NCI-H1436 (cell line): ENCODE measurements around the gene FRMPD1.

Source experiments
- DNase-seq: peaks from one replicate; lab custom pipeline; 2025; lab: John Stamatoyannopoulos, UW

The FRMPD1 gene

DNA sequence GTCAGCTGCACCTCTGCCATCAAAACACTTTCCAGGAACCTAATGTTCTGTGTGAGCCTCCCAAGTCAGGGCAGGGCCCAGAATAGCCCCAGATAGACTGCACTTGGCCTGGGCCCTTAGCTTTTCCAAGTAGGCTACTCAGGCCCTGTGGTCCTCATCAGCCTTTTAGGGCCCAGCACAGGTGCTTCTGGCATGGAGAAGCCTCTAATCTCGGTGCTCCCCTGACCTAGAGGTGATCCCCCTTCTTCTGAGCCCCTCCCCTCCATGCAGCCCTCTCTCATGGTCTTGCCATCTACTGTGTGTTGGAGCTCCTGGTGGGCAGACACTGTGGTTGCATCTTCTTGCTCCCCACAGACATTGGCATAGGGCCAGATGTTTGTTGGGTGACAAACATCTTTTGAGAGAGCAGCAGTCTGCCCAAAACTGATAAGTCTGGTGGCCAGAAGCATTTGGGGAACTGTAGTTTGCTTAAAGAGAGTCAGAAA lies 28.1 kb downstream of the FRMPD1 start:
- no peak for DNase-seq

DNA sequence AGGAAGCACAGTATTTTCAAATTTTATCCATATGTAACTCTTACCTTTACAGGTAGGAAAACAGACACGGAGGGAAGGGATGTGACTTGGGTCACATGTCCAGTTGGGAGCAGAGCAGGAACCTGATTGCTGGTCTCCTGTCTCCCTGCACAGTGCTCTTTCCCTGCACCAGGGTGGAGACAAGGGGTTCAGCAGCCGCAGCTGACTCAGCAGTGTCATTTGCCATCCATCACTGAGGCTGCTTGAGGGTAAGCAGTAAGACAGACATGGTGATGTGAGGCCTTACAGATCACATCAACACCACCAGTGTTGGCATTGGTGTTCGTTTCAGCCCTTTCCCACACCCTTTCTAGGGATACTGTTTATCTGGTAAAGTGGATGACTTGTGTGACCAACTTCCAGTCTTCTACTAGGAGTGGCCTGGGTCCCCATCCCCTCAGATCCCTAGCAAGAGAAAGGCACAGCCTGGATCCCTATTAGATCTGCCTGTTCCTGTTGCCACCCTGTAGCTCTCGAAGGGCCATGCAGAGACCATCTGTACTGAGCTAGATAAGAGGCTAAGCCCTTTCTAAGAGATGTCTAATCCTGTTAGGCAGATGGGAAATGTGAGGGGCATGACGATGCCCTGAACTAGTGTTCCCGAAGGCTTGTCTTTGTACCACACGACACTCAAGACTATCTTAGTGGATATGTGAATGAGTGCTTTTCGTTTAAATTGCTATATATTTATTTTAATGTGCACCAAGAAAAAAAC lies 29.1 kb downstream of the FRMPD1 start:
- DNase-seq, result no peak

DNA sequence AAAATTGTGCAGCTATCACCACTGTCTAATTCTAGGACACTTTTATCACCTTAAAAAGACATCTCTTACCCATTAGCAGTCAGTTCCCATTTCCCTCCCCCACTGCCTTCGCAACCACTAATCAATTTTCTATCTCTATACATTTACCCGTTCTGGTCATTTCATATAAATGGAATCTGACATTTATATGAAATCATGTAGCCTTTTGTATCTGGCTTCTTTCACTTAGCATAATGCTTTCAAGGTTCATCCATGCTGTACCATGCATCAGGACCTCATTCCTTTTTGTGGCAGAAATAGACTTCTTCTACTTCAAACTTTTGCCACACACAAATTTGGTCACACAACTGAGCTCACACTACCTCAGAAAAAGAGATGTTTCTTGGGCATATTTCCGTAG lies 32.2 kb downstream of the FRMPD1 start:
- DNase-seq, result no peak

DNA sequence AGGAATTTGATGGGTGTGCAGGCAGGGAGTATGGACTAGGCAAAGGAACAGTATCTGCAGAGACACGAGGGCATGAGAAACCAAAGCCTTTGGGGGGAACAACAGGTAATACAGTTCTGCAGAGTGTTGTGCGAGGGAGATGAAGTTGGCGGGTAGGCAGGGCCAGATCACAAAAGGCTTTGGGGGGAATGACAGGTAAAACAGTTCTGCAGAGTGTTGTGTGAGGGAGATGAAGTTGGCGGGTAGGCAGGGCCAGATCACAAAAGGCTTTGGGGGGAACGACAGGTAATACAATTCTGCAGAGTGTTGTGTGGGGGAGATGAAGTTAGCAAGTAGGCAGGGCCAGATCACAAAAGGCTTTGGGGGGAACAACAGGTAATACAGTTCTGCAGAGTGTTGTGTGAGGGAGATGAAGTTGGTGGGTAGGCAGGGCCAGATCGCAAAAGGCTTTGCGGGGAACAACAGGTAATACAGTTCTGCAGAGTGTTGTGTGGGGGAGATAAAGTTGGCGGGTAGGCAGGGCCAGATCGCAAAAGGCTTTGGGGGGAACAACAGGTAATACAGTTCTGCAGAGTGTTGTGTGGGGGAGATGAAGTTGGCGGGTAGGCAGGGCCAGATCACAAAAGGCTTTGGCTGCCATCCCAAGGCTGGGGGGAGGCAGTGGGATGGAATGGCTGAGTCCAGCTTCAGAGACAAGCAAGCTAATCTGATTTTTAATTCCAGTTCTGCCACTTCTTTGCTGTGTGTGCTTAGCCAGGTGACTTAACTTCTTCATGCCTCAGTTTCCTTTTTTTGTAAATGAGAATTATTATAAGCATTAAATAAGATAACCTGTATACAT lies 33.0 kb downstream of the FRMPD1 start:
- DNase-seq, result no peak

DNA sequence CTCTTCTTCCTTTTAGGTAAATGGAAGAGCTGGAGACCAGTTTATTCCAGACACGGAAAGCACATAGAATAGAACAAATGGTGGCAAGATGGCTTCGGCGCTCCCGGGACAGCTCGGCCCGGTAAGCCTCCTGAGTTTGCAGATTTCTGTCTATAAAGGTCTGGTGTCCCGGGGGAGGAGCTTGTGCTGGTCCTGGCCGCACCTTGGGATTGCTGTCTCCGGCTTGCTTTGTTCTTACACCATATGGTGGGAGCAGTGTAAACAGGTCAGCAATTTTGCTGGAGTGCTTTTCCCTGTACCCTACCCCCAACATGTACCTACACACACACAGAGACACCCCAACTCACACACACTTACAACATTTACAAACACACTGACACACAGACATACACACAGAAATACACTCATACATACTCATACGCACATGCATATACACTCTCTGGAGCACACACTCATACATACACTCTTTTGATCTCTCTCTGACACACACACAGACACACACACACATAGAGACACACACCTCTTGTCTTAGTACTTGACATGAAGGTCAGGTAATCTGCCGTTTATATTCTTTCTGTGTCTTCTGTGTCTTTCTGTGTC lies 42.0 kb downstream of the FRMPD1 start:
- DNase-seq, result no peak

DNA sequence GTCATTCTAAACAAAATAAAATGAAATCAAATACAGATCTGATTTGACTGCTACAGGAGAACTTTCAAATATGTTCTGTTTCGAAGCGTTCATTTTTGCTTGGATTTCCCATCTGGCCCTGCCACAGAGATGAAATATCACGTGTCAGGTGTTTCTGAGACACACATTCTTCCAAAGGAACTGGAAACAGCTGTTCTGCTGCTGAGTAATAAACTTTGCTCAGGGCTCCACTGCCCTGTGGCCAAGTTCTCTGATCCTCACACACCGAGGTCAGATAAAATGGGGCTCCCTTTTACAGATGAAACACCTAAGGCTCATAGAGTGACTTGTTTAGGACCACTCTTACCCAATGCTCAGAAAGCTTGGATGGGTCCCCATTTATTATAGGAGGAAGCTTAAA lies 42.5 kb downstream of the FRMPD1 start:
- no peak for DNase-seq

DNA sequence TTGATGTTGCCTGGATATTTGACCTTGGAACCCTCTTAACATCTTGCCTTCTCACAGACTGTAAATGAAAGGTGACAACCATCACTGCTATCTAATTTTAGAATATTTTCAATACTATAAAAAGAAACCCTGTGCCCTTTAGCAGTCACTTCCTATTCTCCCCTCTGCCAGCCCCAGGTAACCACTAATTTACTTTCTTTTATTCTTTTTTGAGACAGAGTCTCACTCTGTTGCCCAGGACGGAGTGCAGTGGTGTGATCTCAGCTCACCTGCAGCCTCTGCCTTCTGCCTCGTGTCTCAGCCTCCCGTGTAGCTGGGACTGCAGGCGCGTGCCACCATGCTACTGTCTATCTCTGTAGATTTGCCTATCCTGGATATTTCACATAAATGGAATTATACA lies 43.6 kb downstream of the FRMPD1 start:
- no peak for DNase-seq

DNA sequence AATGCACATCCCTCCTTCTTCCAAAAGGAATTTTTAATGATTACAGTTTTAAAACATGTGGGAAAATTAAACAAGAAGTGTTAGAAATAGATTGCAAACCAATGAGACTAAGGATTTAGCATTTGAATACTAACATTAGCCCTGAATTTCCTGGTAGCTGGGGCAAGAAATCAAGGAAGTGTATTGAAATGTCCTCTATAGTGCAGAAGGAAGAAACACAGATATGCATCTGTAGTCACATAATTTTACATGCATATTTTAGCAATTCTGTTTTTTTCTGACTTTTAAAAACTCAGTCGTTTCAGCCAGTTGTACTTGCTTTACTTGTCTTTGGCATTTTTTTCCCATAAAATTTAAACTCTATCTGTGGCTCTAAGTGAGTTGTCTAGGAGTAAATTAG lies 45.8 kb downstream of the FRMPD1 start:
- DNase-seq, result no peak

DNA sequence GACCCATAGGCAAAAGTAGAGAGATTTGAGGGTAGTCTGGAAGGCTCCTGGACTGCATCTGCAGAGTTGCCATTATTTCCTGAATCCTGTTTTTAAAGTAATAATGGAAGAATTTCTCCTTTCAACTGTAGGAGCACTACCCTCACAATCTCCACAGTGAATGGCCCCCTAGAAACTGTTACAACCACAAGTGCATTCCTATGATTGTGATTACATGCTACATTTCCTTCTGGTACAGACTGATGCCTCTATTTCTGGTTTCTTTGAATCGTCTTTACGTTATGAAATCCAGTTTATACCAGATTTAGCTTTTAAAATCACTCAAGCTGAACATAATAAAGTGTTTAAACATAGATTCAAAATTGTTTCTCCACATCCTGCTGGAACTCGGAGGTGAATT lies 49.4 kb downstream of the FRMPD1 start:
- DNase-seq, result no peak

DNA sequence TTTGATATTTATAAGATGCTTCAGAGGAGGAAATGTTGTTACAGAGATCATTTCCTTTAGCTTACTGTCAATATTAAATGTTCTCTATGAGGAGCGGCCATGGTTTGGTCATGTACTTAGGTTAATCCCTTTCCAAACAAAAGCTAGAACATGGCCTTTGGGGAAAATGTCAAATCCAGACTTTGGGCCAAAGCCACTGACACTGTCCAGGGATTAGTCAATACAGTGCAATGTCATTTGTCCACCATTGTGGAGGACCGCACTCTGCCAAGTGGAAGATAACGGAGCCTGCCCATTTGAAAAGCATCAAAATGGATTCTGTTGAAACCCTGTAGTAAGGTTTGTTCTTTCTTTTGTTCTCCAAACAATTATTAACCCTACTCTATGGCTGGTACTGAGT lies 50.1 kb downstream of the FRMPD1 start:
- no peak for DNase-seq

DNA sequence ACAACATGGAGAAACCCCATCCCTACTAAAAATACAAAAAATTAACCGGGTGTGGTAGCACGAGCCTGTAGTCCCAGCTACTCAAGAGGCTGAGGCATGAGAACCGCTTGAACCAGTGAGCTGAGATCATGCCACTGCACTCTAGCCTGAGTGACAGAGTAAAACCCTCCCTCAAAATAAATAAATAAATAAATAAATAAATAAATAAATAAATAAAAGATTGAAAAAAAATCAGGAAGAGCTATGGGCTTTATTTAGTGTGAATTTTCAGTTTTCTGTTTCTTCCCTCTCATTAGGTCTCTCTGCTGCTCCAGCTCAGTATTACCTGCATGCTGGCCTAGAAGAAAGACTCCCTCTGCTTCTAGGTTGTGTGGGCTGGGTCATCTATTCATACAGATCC lies 55.0 kb downstream of the FRMPD1 start:
- DNase-seq, result no peak

DNA sequence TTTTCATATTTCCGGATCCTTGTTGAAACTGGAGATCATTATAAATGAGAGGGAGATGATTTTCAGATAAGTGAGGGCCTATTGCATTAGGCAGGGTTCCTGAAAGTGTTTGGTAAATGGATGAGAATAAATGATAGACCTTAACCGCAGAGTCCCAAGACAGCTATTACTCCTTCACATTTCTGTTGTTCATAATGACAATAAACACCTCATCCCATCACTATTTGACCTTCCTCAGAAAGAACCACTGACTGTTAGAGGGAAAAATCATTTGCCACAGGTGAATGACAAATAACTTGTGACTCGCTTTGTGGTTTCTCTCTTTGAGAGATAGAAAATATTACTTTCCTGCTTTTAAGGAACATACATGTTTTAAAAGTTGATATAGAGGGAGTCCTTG lies 55.5 kb downstream of the FRMPD1 start:
- DNase-seq, result no peak

DNA sequence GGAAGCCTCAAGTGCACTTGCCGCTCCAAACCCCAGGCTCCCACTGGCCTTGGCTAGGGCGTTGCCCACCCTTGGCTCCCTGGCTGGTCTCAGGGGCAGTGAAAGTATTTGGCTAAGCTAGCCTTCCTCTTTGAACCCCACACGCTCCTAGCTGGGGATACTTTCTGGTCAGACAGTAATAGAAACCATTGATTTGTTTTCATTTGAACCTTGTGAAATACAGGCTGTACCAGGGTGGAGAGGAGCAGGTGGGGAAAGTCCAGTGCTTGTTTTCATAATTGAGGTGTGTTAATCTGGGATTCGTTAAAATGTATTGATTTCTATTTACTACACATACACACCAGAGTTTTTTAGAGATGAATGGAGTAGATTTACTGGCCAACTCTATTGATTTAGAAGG lies 57.0 kb downstream of the FRMPD1 start:
- no peak for DNase-seq

DNA sequence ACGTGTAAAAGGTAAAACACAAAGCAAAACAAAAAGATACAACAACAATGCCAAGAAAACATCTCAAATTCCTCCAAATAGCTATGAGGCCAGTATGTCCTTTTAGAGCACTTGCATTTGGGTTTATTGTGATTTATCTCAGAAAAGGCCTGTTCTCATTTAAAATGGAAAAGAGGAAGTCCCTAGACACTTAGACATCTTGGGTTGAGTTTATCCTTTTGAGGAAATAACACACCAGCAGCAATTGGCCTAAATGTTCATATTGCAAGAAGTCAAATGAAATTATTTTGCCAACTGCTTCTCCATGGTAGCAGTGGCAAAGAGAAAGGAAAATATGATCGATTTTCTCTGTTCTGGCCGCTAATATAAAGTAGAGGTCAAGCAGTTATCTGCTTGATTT lies 59.3 kb downstream of the FRMPD1 start:
- DNase-seq, result no peak

DNA sequence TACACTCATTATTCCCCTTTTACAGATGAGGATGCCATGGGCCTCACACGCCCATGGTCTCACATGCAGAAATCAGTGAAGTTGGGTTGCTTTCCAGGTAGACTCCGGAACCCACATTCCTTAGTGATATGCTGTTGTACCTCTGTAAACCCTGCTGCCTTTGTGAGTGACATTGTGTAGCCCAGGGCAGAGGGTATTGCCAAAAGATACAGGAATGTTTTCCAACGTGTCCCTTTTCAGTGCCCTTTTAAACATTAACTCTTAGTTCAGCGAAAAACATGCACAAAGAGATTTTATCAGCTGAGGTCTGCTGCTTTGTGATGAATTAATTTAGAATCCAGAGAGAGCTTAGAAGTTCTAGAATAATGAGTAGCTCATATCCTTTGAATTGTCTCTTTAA lies 64.5 kb downstream of the FRMPD1 start:
- DNase-seq, result no peak

DNA sequence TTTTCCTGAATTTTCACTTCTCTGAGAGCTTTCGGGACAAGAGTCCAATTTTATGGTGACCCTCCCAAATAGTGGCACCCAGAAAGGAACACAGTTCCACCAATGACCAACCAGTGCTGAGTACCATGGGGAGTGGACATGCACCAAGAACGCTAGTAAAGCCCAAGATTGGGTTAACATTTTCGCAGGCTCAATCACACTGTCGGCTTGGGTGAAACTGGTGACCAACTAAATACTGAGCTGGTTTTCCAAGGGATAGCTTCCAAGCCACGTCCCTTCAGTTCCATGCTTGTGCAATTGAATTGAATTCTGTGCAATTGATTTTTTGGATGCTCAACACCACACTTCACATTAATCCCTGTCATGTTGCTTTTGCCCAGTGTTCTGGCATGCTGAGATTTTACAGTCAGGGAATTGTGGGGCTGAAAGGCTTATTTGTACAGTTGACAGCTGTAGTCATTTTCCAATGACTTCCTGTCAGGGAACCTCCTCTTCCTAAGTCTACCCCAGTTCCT lies 65.3 kb downstream of the FRMPD1 start:
- DNase-seq, result no peak

DNA sequence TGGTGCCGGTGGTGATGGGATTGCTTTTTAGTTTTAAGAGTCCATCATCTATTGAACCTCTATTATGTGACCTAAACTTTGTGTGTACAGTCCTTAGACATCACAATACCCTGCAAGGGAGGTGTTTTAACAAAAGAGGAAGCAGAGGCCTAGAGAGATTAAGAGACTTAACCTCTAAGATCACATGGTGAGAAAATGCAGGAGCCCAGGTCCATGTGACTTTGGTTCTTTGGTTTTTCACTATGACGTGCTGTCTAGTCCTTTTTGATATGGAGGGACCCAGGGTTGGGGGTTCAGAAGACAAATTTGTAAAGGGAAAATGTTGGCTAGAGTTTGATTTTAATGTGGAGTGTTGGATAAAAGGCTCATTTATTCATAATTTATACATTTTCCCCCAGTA lies 68.8 kb downstream of the FRMPD1 start:
- DNase-seq, result no peak

DNA sequence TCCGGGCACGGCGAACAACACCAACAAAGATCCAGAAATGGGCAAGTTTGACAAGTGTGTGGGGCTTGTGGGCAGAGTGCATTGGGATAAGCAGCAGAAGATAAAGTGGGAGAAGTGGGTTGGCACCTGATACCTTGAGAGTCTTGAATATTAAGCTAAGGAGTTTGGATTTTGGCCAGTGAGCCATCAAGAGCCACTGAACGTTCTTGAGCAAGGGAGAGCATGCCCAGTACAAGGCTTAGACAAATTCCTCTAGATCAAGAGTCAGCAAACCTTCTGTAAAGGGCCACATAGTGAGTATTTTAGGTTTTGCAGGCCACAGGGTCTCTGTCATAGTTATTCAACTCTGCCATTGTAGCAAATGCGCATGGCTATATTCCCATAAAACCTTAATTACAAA lies 76.3 kb downstream of the FRMPD1 start:
- no peak for DNase-seq

DNA sequence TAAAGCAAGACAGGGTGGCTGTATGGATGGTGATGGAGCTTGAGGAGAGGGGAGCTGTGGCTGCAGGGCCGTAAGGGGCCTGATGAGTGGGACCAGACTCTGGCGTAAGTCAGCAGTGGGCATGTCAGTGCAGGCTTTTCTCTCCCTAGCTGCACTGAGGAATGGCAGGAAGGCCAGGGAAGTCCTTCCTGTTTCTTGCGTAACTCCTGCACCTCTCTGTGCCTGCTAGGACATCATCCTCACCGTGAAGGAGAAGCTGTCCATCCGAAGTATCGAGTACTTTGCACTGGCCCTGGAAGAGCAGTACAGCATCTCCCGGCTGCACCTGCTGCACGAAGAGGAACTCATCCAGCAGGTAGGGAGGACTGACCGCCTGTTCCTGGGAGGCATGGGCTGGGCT lies 78.7 kb downstream of the FRMPD1 start:
- DNase-seq, result no peak

DNA sequence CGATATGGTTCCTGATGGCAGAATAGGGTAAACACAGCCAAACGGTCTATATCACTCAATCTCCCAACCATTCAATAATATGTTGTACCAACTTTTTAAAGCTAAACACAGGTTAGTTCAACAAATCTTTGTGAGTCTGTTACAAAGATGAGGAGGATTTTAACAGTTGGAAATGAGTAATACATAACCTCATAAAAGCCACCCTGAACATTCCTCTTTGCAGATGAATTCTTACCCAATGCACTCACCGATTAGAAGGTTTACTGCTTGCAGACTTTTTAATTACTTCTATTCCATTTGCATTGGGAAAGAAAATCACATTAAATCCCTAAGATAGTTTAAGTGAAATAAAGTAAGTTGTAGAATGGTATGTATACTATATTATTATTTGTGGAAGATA lies 79.5 kb downstream of the FRMPD1 start:
- no peak for DNase-seq

DNA sequence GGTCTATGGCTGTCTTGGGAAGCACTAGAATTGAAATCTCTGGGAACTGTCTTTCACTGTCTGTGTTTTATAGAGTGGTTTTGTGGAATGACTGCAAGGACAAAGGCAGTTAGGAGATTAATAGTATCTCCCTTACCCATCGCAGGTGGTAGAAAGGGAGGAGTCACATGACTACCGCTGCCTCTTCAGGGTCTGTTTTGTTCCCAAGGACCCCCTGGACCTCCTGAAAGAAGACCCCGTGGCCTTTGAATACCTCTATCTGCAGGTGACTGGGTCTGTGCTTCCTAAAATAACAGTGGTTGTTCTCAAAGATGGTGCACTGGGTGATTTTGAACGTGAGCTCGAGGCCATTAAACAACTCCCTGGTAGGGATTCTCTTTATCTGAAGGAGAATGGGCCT lies 80.1 kb downstream of the FRMPD1 start:
- no peak for DNase-seq

DNA sequence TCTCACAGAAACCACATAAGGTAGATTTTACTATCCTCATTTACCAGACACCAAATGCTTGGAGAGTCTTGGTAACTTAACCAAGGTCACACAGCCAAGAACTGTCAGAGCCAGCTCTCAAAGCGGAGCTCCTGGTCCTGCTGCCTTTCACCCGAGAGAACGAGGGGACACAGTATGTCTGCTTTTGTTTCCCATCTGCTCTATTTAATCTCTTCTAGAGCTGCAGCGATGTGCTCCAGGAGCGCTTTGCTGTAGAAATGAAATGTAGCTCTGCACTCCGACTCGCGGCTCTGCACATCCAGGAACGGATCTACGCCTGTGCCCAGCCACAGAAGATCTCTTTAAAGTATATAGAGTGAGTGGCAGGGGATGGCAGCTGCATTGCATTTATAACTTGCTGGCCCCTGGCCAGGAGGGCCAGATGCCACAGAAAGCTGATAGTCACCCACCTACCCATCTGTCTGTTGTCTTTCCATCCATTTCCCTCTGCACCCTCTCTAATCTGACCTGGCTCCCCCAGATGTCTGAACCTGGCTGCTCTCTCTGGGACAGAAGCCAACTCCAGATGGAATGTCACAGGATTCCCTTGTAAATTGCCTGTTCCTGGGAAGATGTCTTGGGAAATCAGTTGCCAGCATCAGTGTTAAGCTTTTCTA lies 81.5 kb downstream of the FRMPD1 start:
- no peak for DNase-seq
